GM23338 (cell line): ENCODE results near the gene CEP350. TPM values are rescaled to one million over a fixed set of nuclear protein-coding genes. Genes with fewer than 3 reads are reported as not detected.

ENCODE experiments used
- ATAC-seq: fragments of 200-7000 bp; cut with Tn5 transposase; 3 replicates; pipeline ENCODE4 v1.9.1; 2020
- DNase-seq: peaks from one replicate; pipeline ENCODE4 v3.0.0-alpha.2; 2015; ENCODE audit warnings: low spot score
- H2AFZ ChIP-seq: fragments of 200-600 bp; sonication (generic); 2 replicates; pipeline ENCODE4 v1.8.0; 2016; ENCODE audit warnings: antibody characterized with exemption, mild to moderate bottlenecking, moderate library complexity
- H3F3A ChIP-seq: fragments of 200-600 bp; sonication (generic); replicated peaks from 2 replicates; pipeline ENCODE4 v1.8.0; 2017; ENCODE audit warnings: antibody characterized with exemption, mixed run types, low read depth
- H3K27ac ChIP-seq: fragments of 200-600 bp; sonication (generic); 2 replicates; pipeline ENCODE4 v1.6.1; 2016; ENCODE audit warnings: low read depth
- H3K27me3 ChIP-seq: fragments of 200-600 bp; sonication (generic); 2 replicates; pipeline ENCODE4 v1.8.0; 2016; ENCODE audit warnings: mild to moderate bottlenecking, mixed run types, moderate library complexity; ENCODE audit not compliant: insufficient read depth
- H3K36me3 ChIP-seq: fragments of 200-600 bp; sonication (generic); 2 replicates; pipeline ENCODE4 v1.8.0; 2016; ENCODE audit warnings: mild to moderate bottlenecking; ENCODE audit not compliant: insufficient read depth
- H3K4me1 ChIP-seq: fragments of 200-600 bp; sonication (generic); 2 replicates; pipeline ENCODE4 v1.8.0; 2016; ENCODE audit warnings: mild to moderate bottlenecking, moderate library complexity; ENCODE audit not compliant: insufficient read depth
- H3K4me2 ChIP-seq: fragments of 200-600 bp; sonication (generic); 2 replicates; pipeline ENCODE4 v1.7.1; 2017; ENCODE audit warnings: mixed run types
- H3K4me3 ChIP-seq: fragments of 200-600 bp; sonication (generic); 2 replicates; pipeline ENCODE4 v1.6.1; 2016; ENCODE audit warnings: mixed run types
- H3K79me2 ChIP-seq: fragments of 200-600 bp; sonication (generic); replicated peaks from 2 replicates; pipeline ENCODE4 v1.8.0; 2017; ENCODE audit warnings: mild to moderate bottlenecking; ENCODE audit not compliant: insufficient read depth
- H3K9me2 ChIP-seq: fragments of 200-600 bp; sonication (generic); 2 replicates; pipeline ENCODE4 v1.8.0; 2017; ENCODE audit not compliant: insufficient read depth
- H4K20me1 ChIP-seq: fragments of 200-600 bp; sonication (generic); replicated peaks from 2 replicates; pipeline ENCODE4 v1.8.0; 2017; ENCODE audit warnings: mild to moderate bottlenecking; ENCODE audit not compliant: insufficient read depth
- H3K27ac Mint-ChIP-seq: 2 replicates; pipeline ENCODE4 v1.8.0; 2020; ENCODE audit warnings: inconsistent platforms, mild to moderate bottlenecking, moderate library complexity, mixed read lengths
- H3K27me3 Mint-ChIP-seq: 3 replicates; pipeline ENCODE4 v1.8.0; 2022; ENCODE audit warnings: low read depth, mild to moderate bottlenecking, moderate library complexity, mixed read lengths, inconsistent platforms; ENCODE audit not compliant: insufficient read depth, poor library complexity
- H3K36me3 Mint-ChIP-seq: 3 replicates; pipeline ENCODE4 v1.8.0; 2021; ENCODE audit warnings: low read depth, mild to moderate bottlenecking, inconsistent platforms, moderate library complexity, mixed read lengths
- H3K4me1 Mint-ChIP-seq: 3 replicates; pipeline ENCODE4 v1.8.0; 2020; ENCODE audit warnings: mild to moderate bottlenecking, inconsistent platforms, mixed read lengths
- H3K4me3 Mint-ChIP-seq: 3 replicates; pipeline ENCODE4 v1.8.0; 2021; ENCODE audit warnings: moderate library complexity, mild to moderate bottlenecking, inconsistent platforms, mixed read lengths
- H3K9me3 Mint-ChIP-seq: 3 replicates; pipeline ENCODE4 v1.8.0; 2020; ENCODE audit warnings: moderate library complexity, mild to moderate bottlenecking, inconsistent platforms, mixed read lengths
- CTCF ChIP-seq, 2 experiments: fragments of 200-600 bp in 1 of 2; sonication (generic) in 1 of 2; conservative IDR thresholded peaks; 2 replicates each; pipeline versions ENCODE4 v1.5.1 to v1.6.1; 2016 to 2017; ENCODE audit warnings: antibody characterized with exemption in 2 of 2, low read depth in 2 of 2, mild to moderate bottlenecking in 2 of 2, moderate library complexity in 1 of 2
- EZH2phosphoT487 ChIP-seq: fragments of 200-600 bp; sonication (generic); IDR thresholded peaks from one replicate; pipeline ENCODE4 v1.8.1; 2018; ENCODE audit warnings: antibody characterized with exemption; ENCODE audit not compliant: unreplicated experiment
- JUNB ChIP-seq: IDR thresholded peaks from one replicate; pipeline ENCODE4 v1.6.1; 2016; ENCODE audit warnings: antibody characterized with exemption; ENCODE audit not compliant: unreplicated experiment
- POLR2AphosphoS5 ChIP-seq: IDR thresholded peaks from 2 replicates; pipeline ENCODE4 v1.6.1; 2016; ENCODE audit warnings: antibody characterized with exemption, low read depth
- ZNF331 ChIP-seq: fragments of 250-450 bp; sonication (Bioruptor Pico); IDR thresholded peaks from 2 replicates; pipeline ENCODE4 v1.5.0; 2020; ENCODE audit warnings: low read depth, mild to moderate bottlenecking, moderate library complexity
- polyA plus RNA-seq: library from polyadenylated mRNA; unstranded; fragments of >200 nt; fragmentation: Nextera tagmentation; extraction: Ambion mirVana; gene quantifications from 2 replicates; pipeline ENCODE4 v1.2.1, GENCODE V29; 2016
- total RNA-seq: library from RNA; depleted of rRNA; stranded (reverse); fragments of >200 nt; shearing (Covaris generic); gene quantifications from 2 replicates; pipeline ENCODE4 v1.2.3, GENCODE V29; 2014
- TF ChIP-seq, protein P1 (sequence below): IDR thresholded peaks from 2 replicates; pipeline ENCODE4 v1.6.1; 2016; ENCODE audit warnings: antibody characterized with exemption
- TF ChIP-seq, protein P2 (sequence below): IDR thresholded peaks from one replicate; pipeline ENCODE4 v1.6.1; 2018; ENCODE audit warnings: antibody characterized with exemption; ENCODE audit not compliant: unreplicated experiment
- TF ChIP-seq, protein P3 (sequence below): fragments of 250-450 bp; sonication (Bioruptor Pico); IDR thresholded peaks from 2 replicates; pipeline ENCODE4 v1.5.0; 2020; ENCODE audit warnings: mild to moderate bottlenecking, moderate library complexity

CEP350 gene
- total and polyA plus RNA-seq, 2 experiments from 2014 or later, result 23.4 to 36.8 TPM

GRCh38 chr1:180156631-180157091 is 202.1 kb downstream of the CEP350 start:
- H3K27ac Mint-ChIP-seq, result no peak overlapping the region
- H3K27me3 Mint-ChIP-seq, result peaks cover 18% of the 10 kb centered on the region
- no peaks in the 10 kb centered on the region for H3K9me3 Mint-ChIP-seq
- H3K9me2 ChIP-seq, result no peaks in the 10 kb centered on the region; the same call in 1 of the 2 replicates
- H3F3A ChIP-seq, result no peaks in the 10 kb centered on the region; the same call in 1 of the 2 replicates
- DNase-seq (no peak), ATAC-seq (no peak)
- no peak overlapping the region for H3K27ac ChIP-seq
- peaks cover 35% of the 10 kb centered on the region for H3K4me1 Mint-ChIP-seq
- TF ChIP-seq, protein P1, sequence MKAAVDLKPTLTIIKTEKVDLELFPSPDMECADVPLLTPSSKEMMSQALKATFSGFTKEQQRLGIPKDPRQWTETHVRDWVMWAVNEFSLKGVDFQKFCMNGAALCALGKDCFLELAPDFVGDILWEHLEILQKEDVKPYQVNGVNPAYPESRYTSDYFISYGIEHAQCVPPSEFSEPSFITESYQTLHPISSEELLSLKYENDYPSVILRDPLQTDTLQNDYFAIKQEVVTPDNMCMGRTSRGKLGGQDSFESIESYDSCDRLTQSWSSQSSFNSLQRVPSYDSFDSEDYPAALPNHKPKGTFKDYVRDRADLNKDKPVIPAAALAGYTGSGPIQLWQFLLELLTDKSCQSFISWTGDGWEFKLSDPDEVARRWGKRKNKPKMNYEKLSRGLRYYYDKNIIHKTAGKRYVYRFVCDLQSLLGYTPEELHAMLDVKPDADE, result no peak
- TF ChIP-seq, protein P2, sequence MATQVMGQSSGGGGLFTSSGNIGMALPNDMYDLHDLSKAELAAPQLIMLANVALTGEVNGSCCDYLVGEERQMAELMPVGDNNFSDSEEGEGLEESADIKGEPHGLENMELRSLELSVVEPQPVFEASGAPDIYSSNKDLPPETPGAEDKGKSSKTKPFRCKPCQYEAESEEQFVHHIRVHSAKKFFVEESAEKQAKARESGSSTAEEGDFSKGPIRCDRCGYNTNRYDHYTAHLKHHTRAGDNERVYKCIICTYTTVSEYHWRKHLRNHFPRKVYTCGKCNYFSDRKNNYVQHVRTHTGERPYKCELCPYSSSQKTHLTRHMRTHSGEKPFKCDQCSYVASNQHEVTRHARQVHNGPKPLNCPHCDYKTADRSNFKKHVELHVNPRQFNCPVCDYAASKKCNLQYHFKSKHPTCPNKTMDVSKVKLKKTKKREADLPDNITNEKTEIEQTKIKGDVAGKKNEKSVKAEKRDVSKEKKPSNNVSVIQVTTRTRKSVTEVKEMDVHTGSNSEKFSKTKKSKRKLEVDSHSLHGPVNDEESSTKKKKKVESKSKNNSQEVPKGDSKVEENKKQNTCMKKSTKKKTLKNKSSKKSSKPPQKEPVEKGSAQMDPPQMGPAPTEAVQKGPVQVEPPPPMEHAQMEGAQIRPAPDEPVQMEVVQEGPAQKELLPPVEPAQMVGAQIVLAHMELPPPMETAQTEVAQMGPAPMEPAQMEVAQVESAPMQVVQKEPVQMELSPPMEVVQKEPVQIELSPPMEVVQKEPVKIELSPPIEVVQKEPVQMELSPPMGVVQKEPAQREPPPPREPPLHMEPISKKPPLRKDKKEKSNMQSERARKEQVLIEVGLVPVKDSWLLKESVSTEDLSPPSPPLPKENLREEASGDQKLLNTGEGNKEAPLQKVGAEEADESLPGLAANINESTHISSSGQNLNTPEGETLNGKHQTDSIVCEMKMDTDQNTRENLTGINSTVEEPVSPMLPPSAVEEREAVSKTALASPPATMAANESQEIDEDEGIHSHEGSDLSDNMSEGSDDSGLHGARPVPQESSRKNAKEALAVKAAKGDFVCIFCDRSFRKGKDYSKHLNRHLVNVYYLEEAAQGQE, result no peak
- H3K36me3 Mint-ChIP-seq, result no peaks in the 10 kb centered on the region; the same call in 2 of the 3 replicates
- no peak overlapping the region for H2AFZ ChIP-seq
- peak overlapping the region; percentile 97 for H3K4me3 ChIP-seq
- peaks cover 36% of the 10 kb centered on the region for H3K4me1 ChIP-seq
- peaks cover 45% of the 10 kb centered on the region for H3K79me2 ChIP-seq
- H4K20me1 ChIP-seq, result peaks cover 50% of the 10 kb centered on the region
- H3K4me3 Mint-ChIP-seq, result peak overlapping the region; percentile 10; the same call in 1 of the 3 replicates
- H3K27me3 ChIP-seq, result peaks cover 32% of the 10 kb centered on the region
- H3K4me2 ChIP-seq, result peak overlapping the region; percentile 94
- H3K36me3 ChIP-seq, result no peaks in the 10 kb centered on the region

DNA sequence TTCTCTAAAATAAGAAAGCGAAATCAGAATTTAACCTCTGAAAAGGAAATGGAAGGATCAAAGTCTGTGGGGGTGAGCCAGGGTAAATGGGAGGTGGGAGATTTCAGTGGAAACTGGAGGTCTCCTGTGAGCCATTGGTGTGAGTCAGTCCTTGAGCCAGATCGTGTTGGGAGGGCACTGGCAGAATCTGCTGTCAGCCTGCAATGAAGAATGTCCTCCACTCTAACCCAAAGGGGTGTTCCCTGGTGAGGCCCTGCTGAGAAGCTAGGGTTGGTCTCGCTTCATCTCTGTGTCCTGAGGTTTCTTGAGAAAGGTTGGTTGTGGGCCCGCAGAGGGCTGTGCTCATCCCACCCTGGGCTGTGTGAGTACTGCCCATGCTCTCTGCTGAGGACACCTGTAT is 202.5 kb downstream of the CEP350 start:
- H2AFZ ChIP-seq, result no peak overlapping the region
- ATAC-seq, result no peak
- H3K27ac ChIP-seq, result no peak overlapping the region
- H3K36me3 ChIP-seq, result no peaks in the 10 kb centered on the region
- no peak overlapping the region for H3K4me3 ChIP-seq
- H3K4me1 ChIP-seq, result peaks cover 36% of the 10 kb centered on the region
- H3K27ac Mint-ChIP-seq, result no peak overlapping the region
- H3K4me2 ChIP-seq, result no peak overlapping the region
- no peaks in the 10 kb centered on the region; the same call in 1 of the 2 replicates for H3F3A ChIP-seq
- H3K27me3 Mint-ChIP-seq, result peaks cover 18% of the 10 kb centered on the region
- DNase-seq, result no peak
- peaks cover 30% of the 10 kb centered on the region for H3K27me3 ChIP-seq
- H3K79me2 ChIP-seq, result peaks cover 50% of the 10 kb centered on the region
- H3K4me1 Mint-ChIP-seq, result peaks cover 35% of the 10 kb centered on the region
- no peaks in the 10 kb centered on the region; the same call in 2 of the 3 replicates for H3K36me3 Mint-ChIP-seq
- H4K20me1 ChIP-seq, result peaks cover 50% of the 10 kb centered on the region
- no peak overlapping the region; the same call in 2 of the 3 replicates for H3K4me3 Mint-ChIP-seq
- TF ChIP-seq, protein P3, sequence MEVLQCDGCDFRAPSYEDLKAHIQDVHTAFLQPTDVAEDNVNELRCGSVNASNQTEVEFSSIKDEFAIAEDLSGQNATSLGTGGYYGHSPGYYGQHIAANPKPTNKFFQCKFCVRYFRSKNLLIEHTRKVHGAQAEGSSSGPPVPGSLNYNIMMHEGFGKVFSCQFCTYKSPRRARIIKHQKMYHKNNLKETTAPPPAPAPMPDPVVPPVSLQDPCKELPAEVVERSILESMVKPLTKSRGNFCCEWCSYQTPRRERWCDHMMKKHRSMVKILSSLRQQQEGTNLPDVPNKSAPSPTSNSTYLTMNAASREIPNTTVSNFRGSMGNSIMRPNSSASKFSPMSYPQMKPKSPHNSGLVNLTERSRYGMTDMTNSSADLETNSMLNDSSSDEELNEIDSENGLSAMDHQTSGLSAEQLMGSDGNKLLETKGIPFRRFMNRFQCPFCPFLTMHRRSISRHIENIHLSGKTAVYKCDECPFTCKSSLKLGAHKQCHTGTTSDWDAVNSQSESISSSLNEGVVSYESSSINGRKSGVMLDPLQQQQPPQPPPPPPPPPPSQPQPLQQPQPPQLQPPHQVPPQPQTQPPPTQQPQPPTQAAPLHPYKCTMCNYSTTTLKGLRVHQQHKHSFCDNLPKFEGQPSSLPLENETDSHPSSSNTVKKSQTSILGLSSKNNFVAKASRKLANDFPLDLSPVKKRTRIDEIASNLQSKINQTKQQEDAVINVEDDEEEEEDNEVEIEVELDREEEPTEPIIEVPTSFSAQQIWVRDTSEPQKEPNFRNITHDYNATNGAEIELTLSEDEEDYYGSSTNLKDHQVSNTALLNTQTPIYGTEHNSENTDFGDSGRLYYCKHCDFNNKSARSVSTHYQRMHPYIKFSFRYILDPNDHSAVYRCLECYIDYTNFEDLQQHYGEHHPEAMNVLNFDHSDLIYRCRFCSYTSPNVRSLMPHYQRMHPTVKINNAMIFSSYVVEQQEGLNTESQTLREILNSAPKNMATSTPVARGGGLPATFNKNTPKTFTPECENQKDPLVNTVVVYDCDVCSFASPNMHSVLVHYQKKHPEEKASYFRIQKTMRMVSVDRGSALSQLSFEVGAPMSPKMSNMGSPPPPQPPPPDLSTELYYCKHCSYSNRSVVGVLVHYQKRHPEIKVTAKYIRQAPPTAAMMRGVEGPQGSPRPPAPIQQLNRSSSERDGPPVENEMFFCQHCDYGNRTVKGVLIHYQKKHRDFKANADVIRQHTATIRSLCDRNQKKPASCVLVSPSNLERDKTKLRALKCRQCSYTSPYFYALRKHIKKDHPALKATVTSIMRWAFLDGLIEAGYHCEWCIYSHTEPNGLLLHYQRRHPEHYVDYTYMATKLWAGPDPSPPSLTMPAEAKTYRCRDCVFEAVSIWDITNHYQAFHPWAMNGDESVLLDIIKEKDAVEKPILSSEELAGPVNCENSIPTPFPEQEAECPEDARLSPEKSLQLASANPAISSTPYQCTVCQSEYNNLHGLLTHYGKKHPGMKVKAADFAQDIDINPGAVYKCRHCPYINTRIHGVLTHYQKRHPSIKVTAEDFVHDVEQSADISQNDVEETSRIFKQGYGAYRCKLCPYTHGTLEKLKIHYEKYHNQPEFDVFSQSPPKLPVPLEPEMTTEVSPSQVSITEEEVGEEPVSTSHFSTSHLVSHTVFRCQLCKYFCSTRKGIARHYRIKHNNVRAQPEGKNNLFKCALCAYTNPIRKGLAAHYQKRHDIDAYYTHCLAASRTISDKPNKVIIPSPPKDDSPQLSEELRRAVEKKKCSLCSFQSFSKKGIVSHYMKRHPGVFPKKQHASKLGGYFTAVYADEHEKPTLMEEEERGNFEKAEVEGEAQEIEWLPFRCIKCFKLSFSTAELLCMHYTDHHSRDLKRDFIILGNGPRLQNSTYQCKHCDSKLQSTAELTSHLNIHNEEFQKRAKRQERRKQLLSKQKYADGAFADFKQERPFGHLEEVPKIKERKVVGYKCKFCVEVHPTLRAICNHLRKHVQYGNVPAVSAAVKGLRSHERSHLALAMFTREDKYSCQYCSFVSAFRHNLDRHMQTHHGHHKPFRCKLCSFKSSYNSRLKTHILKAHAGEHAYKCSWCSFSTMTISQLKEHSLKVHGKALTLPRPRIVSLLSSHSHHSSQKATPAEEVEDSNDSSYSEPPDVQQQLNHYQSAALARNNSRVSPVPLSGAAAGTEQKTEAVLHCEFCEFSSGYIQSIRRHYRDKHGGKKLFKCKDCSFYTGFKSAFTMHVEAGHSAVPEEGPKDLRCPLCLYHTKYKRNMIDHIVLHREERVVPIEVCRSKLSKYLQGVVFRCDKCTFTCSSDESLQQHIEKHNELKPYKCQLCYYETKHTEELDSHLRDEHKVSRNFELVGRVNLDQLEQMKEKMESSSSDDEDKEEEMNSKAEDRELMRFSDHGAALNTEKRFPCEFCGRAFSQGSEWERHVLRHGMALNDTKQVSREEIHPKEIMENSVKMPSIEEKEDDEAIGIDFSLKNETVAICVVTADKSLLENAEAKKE (CRISPR knock-in tag), result no peak
- TF ChIP-seq EZH2phosphoT487 (no peak), ZNF331 (CRISPR knock-in tag) (no peak), JUNB (no peak), POLR2AphosphoS5 (no peak), CTCF (conservative IDR thresholded peaks at IDR 0.05; ENCODE audit: low read depth in 2 of 2) (no peak)
- no peaks in the 10 kb centered on the region for H3K9me3 Mint-ChIP-seq
- no peaks in the 10 kb centered on the region; the same call in 1 of the 2 replicates for H3K9me2 ChIP-seq
